ENCODE results near the gene RHAG.

GRCh38 chr6:49646130-49646824, 9.6 kb upstream of the RHAG start:
- TF ChIP-seq CTCF (conservative IDR thresholded peaks at IDR 0.05; ENCODE audit: low read depth in 2 of 2) (no peak), POLR2AphosphoS5 (IDR thresholded peaks at IDR 0.05; ENCODE audit: low read depth) (no peak), CREB1 (CRISPR knock-in tag; IDR thresholded peaks at IDR 0.05; ENCODE audit: low read depth) (no peak), EZH2phosphoT487 (IDR thresholded peaks at IDR 0.05; ENCODE audit: unreplicated experiment) (no peak), EZH2 (IDR thresholded peaks at IDR 0.05; ENCODE audit: low read depth, unreplicated experiment) (no peak), ZNF114 (CRISPR knock-in tag; IDR thresholded peaks at IDR 0.05) (no peak), REST (IDR thresholded peaks at IDR 0.05; ENCODE audit: unreplicated experiment) (no peak), NANOG (IDR thresholded peaks at IDR 0.05; ENCODE audit: borderline replicate concordance) (no peak), JUNB (IDR thresholded peaks at IDR 0.05; ENCODE audit: unreplicated experiment) (no peak), ZNF462 (CRISPR knock-in tag; IDR thresholded peaks at IDR 0.05) (no peak), ZNF331 (CRISPR knock-in tag; IDR thresholded peaks at IDR 0.05; ENCODE audit: low read depth) (no peak), ETS1 (IDR thresholded peaks at IDR 0.05) (no peak), STAT1 (IDR thresholded peaks at IDR 0.05; ENCODE audit: unreplicated experiment) (no peak)

Data from GM23338 (cell line).